ENCODE measurements around the gene DEXI.
"Not testable (repeated sequence)": the region's sequence is repeated elsewhere in the genome, so short reads cannot be mapped to it uniquely, and the experiment has no call there.

DEXI gene

DNA sequence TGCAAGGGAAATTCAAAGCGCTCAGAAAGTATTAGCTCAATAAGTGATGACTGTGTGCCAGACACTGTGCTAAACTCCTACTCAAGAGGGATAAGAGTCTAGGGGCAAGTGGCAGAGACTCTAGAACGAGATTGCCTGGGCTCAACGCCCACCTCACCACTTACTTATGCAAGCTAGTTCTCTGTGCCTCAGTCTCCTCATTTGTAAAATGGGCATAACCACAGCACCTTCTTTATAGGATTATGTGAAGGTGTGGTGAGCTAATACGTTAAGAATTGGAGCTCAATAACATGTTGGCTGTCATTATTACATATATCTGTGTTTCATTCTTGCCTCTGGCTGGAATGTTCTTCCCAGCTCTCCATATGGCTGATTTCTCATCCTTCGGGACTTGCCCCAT, 15.4 kb downstream of the DEXI start:
- no peak for DNase-seq

DNA sequence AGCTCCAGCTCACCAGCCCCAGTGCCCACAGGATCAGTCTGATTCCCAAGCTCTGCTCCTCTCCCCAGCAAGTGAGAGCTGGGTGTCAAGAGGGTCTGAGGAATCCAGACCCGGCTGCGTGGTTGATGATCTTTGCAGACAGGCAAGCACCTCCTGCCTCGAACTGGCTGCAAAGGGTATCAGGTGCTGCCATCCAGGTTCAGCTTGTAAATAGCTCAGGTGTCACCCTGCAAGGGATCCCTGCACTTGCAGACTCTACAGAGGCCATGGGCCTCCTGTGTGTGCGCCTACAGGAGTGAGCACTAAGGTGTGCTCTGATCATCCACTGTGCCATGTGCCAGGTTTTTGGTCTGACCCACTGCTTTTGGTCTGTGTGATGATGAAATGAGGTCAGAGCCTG, 16.2 kb downstream of the DEXI start:
- DNase-seq, result no peak

DNA sequence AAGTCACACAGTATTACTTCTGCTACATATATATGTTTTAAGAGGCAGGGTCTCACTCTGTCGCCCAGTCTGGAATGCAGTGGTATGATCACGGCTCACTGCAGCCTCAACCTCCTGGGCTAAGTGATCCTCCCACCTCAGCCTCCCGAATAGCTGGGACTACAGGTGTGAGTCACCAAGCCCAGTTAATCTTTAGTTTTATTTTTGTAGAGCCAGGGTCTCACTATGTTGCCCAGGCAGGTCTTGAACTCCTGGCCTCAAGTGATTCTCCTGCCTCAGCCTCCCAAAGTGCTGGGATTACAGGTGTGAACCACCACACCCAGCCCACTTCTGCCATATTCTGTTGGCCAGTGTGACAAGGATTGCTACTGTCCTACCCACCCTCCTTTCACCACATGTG, 17.0 kb downstream of the DEXI start:
- not testable (repeated sequence) for DNase-seq

DNA sequence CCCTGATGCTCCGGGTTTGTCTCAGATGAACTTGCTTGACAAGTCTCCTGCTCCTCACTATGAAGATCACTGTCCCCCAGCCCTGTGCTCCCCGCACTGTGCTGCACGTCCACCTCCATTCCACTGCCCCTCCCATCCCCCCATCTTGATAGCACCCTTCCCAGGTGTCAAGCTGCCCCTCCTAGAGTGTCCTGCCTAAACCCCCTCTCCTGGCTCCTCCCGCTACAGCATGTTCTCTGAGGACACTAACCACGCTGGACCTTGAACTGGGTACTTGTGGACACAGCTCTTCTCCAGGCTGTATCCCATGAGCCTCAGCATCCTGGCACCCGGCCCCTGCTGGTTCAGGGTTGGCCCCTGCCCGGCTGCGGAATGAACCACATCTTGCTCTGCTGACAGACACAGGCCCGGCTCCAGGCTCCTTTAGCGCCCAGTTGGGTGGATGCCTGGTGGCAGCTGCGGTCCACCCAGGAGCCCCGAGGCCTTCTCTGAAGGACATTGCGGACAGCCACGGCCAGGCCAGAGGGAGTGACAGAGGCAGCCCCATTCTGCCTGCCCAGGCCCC, 18.5 kb downstream of the DEXI start:
- no peak for DNase-seq

DNA sequence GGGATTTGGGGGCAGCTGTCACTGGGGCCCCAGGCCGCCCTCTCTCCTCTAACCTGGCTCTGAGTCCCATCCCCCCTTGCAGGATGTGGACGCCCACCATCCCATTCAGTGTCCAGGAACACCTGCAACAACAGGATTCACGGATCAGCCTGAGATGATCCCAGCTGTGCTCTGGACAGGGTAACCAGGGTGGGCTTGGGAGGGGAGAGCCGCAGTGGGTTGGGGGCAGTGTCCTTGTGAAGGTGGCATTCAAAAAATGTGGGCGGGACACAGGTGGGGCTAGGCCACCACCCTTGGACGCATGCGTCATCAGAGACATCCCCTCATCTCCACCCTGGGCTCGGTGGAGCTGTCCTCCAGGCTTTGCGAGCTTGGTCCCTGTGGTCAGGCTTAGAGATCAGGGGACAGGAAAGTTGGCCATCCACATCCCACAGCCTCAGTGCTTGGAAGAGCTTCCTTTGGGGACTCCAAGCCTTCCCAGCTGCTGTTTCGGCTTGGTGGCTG, 19.1 kb downstream of the DEXI start:
- no peak for DNase-seq

DNA sequence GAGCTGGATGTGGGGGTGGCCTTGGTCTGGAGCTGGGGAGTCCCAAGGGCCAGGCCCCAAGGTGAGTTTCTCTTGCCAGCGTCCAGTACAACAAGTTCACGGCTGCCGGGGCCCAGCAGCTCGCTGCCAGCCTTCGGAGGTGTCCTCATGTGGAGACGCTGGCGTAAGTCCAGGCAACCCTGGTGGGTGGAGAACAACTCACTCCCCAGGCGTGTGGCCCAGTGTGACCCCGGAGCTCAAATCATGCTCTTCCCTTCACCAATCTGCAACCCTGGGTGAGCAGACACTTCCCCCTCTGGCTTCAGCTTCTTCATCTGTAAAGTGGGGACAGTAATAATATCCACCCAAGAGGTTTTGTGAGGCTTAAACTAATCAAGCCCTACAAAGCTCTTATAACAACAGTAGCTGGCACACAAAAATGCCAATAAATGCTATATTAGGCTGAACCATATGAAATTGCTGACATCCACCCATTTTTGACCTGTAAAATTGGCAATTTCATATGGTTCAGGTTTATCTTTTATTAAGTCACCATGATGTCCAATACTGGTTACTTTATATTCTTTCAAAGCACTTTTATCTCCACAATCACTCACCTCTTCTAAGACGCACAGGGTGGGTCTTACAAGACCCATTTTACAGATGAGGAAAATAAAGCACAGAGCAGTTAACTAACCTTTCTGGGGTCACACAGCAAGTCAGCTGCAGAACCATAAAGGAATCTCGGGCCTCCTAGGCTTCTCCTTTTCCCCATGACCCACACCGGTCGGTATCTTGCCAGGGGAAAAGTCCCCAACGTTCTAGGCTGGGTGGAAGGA, 19.7 kb downstream of the DEXI start:
- peak; percentile 95 to 97 for DNase-seq

DNA sequence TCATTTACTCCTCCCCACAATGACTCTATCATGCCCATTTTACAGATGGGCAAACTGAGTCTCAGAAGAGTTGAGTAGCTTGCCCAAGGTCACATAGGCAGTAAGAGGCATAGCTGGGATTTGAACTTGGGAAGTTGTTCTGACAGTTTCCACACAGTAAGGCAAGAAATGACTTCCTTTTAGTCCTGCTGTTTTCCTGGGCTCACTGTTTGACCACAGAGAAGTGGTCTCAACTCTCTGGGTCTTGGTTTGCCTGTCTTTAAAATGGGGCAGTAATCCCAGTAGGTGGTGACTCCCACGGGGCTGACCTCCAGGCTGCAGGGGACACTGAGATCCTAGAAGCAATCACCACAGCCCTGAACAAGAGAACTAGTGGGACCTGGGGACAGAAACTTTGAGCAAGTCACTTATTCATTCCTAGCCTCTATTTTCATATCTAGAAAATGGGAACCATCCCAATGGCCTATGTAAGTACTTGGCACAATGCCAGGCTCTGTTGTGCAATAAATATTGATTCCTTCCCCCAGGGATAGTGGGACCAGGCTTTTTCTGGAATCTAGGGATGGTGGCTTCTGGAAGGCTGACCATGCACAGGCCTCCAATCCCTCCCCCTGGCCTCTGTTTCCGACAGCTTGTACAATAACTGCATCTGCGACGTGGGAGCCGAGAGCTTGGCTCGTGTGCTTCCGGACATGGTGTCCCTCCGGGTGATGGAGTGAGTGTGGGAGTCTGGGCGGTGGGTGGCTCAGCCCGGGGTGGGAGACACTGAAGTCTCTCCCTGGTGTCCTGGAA, 20.5 kb downstream of the DEXI start:
- peak; percentile 45 to 73 for DNase-seq

DNA sequence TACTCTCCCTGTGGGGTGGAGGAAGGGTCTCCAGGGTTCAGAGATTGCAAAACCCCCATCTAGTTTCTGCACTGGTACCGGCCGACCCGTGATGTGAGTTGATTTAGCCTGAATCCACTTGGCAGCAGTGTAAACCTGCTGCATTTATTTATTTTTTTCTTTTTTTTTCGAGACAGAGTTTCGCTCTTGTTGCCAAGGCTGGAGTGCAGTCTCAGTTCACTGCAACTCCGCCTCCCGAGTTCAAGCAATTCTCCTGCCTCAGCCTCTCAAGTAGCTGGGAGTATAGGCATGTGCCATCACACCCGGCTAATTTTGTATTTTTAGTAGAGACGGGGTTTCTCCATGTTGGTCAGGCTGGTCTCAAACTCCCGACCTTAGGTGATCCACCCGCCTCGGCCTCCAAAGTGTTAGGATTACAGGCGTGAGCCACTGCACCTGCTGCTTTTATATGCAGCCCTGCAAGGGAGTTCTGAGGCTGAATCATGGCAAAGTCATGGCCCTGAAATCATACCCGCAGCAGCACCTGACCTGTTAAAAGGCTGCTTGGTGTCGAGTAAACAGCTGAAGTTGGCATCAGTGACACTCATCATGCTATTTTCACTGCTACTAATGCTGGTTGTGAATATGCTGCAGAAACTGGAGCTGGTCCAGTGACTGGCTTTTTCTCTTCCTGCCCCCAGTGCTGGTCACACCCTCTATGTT, 21.4 kb downstream of the DEXI start:
- DNase-seq, result no peak

DNA sequence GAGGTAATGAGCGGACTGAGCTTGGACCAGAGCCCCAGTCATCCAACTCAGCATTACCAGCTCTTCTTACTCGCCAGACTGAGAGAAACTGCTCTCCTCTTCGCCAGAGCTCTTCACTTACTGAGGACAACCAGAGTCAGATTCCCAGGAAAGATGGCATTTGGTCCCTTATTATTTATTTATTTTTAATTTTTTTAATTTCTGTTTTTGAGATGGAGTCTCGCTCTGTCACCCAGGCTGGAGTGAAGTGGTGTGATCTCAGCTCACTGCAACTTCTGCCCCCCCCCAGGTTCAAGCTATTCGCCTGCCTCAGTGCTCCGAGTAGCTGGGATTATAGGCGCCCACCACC, 23.3 kb downstream of the DEXI start:
- DNase-seq, result no peak

DNA sequence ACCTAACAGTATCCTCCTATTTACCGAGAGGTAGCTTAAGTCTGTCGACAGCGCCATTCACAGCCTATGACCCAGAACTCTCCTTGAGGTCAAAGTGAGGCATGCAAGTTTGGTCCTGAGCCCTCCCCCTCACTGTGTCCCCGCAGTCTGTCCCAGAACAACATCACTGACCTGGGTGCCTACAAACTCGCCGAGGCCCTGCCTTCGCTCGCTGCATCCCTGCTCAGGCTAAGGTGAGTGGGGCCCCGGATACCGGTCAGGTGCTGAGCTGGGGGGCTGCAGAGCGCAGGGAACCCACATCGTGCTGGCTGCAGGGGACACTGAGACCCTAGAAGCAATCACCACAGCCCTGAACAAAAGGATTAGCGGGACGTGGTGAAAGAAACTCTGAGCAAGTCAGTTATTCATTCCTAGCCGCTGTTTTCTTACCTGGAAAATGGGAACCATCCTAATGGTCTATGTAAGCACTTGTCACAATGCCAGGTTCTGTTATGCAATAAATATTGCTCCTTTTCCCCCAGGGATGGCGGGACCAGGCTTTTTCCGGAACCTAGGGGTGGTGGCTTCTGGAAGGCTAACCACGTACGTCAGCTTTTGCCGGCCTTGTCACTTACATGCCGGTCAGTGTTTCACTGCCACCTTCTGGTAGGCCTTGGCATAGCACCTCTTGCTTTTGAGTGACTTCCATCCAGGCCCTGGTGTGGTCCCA, 23.8 kb downstream of the DEXI start:
- peak; percentile 91 to 94 for DNase-seq

DNA sequence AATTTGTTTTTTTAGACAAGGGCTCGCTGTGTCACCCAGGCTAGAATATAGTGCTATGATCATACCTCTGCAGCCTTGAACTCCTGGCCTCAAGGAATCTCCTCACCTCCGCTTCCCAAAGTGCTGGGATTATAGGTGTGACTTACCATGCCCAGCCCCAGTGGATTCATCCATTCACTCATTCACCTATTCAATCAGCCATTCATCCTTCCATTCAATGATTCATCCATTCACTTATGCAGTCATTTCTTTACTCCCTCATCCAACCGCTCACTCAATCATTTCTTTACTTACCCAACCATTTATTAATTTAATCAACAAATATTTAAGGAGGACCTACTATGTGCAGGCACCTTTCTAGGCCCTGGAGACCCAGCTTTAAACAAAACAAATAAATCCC, 25.7 kb downstream of the DEXI start:
- DNase-seq, result no peak

DNA sequence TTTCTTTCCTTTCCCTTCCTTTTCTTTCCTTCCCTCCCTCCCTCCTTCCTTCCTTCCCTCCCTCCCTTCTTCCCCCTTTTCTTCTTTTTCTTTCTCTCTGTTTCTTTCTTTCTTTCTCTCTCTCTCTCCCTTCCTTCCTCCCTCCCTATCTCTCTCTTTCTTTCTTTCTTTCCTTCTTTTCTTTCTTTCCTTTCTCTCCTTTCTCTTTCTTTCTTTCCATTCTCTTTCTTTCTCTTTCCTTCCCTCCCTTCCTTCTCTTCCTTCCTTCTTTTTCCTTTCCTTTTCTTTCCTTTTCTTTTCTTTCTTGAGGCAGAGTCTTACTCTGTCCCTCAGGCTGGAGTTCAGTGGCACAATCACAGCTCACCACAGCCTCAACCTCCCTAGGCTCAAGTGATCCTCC, 31.0 kb downstream of the DEXI start:
- no peak for DNase-seq

DNA sequence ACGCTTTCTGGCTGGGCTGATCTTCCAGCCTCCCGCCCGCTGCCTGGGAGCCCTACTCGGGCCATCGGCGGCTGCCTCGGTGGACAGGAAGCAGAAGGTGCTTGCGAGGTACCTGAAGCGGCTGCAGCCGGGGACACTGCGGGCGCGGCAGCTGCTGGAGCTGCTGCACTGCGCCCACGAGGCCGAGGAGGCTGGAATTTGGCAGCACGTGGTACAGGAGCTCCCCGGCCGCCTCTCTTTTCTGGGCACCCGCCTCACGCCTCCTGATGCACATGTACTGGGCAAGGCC, 34.6 kb downstream of the DEXI start:
- DNase-seq, result no peak

DNA sequence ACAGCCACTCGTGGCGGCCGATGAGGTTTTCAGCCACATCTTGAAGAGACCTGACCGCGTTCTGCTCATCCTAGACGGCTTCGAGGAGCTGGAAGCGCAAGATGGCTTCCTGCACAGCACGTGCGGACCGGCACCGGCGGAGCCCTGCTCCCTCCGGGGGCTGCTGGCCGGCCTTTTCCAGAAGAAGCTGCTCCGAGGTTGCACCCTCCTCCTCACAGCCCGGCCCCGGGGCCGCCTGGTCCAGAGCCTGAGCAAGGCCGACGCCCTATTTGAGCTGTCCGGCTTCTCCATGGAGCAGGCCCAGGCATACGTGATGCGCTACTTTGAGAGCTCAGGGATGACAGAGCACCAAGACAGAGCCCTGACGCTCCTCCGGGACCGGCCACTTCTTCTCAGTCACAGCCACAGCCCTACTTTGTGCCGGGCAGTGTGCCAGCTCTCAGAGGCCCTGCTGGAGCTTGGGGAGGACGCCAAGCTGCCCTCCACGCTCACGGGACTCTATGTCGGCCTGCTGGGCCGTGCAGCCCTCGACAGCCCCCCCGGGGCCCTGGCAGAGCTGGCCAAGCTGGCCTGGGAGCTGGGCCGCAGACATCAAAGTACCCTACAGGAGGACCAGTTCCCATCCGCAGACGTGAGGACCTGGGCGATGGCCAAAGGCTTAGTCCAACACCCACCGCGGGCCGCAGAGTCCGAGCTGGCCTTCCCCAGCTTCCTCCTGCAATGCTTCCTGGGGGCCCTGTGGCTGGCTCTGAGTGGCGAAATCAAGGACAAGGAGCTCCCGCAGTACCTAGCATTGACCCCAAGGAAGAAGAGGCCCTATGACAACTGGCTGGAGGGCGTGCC, 35.1 kb downstream of the DEXI start:
- no peak for DNase-seq

DNA sequence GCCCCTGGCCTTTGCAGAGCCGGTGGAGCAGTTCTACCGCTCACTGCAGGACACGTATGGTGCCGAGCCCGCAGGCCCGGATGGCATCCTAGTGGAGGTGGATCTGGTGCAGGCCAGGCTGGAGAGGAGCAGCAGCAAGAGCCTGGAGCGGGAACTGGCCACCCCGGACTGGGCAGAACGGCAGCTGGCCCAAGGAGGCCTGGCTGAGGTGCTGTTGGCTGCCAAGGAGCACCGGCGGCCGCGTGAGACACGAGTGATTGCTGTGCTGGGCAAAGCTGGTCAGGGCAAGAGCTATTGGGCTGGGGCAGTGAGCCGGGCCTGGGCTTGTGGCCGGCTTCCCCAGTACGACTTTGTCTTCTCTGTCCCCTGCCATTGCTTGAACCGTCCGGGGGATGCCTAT, 35.8 kb downstream of the DEXI start:
- no peak for DNase-seq

DNA sequence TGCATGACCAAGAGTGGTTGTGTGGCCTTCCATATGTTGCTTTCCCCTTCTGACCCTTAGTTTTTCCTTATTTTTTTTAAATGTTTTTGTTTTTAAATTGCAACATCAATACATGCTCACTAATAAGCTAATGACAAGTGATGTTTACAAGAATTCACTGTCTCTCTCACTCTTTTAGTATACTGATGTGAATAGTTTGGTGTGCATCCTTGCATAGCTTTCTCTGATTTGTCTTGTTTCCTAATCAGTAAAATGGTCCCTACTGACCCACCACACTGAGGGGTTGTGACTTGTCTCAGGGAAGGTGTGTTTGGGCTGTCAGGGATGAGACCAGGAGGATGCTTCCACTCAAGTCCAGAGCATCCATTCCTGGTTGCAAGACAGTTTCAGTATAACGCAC, 39.3 kb downstream of the DEXI start:
- DNase-seq, result no peak

DNA sequence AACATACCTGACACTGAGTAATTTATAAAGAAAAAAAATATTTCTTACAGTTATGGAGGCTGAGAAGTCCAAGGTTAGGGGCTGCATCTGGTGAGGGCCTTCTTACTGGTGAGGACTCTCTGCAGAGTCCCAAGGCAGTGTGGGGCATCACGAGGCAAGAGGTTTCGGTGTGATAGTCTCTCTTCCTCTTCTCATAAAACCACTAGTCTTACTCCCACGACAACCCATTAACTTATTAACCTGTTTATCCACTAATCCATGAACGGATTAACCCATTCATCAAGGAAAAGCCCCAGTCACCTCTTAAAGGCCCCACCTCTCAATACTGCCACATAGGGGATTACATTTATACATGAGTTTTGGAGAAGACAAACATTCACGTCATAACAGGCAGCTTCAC, 45.1 kb downstream of the DEXI start:
- DNase-seq, result peak; percentile 61 to 63

DNA sequence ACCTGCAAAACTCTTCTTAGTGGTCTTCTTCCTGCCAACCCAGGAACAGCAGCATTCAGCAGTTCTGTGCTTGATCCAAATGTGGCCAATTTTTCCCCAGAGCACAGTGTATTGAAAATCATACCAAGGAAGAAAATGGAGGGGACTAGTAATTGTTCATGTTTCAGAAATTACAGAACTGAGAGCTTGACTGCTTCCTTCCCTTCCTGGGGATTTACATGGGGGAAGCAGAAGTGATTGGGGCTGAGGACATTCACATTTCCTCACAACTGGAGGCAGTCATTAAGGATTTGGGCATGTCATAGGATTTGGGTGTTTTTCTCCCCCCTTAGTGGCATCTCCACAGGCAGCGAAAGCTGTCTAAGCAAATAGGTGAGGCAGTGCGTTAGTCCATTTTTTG, 45.5 kb downstream of the DEXI start:
- peak; percentile 65 to 76 for DNase-seq

DNA sequence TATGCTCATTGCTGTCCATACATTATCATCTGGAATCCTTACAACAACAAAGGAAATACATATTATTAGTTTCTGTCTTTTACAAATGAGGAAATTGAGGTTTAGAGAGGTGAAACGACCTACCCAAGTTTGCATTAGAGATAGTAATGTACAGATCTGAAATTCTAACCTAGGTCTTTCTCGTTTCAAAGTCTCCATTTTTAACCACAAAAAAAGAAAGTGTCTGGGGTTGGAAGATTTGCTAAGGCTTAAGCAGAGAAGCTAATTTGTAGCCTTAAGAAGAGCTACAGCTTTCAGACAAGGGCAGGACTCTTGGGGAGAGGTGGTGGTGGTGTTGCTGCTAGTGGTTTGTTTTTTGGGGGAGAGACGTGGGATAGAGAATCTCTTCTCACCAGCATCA, 46.1 kb downstream of the DEXI start:
- no peak for DNase-seq

DNA sequence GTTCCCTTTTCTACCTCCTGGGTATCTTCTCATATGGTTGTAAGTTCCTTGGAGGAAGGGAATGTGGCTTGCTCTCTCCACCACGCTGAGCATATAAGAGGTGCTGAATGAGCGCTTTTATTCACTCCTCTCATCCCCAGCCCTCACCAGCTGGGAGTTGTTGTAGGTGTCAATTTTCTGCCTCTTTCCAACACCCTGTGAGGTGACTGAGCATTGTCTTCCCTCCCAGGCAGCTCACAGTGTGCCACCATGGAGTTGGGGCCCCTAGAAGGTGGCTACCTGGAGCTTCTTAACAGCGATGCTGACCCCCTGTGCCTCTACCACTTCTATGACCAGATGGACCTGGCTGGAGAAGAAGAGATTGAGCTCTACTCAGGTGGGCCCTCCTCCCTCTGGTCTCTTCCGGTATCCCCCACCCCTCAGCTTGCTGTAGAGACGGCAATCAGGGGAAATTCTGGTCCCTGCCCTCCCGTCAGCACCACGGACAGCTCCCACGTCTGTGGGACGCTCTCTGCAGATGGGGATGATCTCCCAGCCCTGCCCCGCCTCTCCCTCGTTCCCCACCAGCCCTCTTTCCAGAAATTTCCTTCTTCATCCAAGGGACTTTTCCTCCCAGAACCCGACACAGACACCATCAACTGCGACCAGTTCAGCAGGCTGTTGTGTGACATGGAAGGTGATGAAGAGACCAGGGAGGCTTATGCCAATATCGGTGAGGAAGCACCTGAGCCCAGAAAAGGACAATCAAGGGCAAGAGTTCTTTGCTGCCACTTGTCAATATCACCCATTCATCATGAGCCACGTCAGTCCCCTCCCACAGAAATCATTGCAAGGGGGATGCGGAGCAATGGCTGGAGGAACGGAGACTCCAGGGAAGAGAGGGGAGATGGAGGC, 47.0 kb downstream of the DEXI start:
- peak in 1 of 2 donors; percentile 52 for DNase-seq

All from inflammatory macrophage (primary cell).